Measurements from ENCODE around the gene TTC39B. TPM values are rescaled to one million over a fixed set of nuclear protein-coding genes. Genes with fewer than 3 reads are reported as not detected.
A peak's percentile ranks its signal among the peaks of the same experiment; 100 is the strongest.

Gene TTC39B
- total RNA-seq, 1 donor from 2014 or later, result 4.1 TPM

- no peak overlapping the region for H2AFZ ChIP-seq (replicated peaks)
- H3K4me1 Mint-ChIP-seq, result no peaks in the 10 kb centered on the region
- H3K27ac ChIP-seq, result no peak overlapping the region
- no peaks in the 10 kb centered on the region for H3K27me3 ChIP-seq
- peaks cover 20% of the 10 kb centered on the region for H3K9me3 Mint-ChIP-seq
- peaks cover 3% of the 10 kb centered on the region for H3F3A ChIP-seq (ENCODE audit: low read depth)
- H3K4me3 ChIP-seq, result no peak overlapping the region
- H3K27me3 Mint-ChIP-seq (ENCODE audit: insufficient read depth, low read depth), result peaks cover 2% of the 10 kb centered on the region
- DNase-seq (ENCODE audit: low spot score), result peak; percentile 45
- no peak overlapping the region for H3K4me3 Mint-ChIP-seq
- H3K9me3 ChIP-seq (ENCODE audit: low read depth), result no peaks in the 10 kb centered on the region
- no peak overlapping the region for H3K27ac Mint-ChIP-seq
- H3K4me2 ChIP-seq, result no peak overlapping the region
- peaks cover 14% of the 10 kb centered on the region for H3K4me1 ChIP-seq
- TF ChIP-seq EZH2phosphoT487 (IDR thresholded peaks at IDR 0.05) (no peak), CTCF (IDR thresholded peaks at IDR 0.05) (no peak), EZH2 (IDR thresholded peaks at IDR 0.05) (no peak)
- H3K36me3 Mint-ChIP-seq, result peaks cover 1% of the 10 kb centered on the region
- no peaks in the 10 kb centered on the region for H3K36me3 ChIP-seq
- no peak overlapping the region for H3K9ac ChIP-seq
- H3K79me2 ChIP-seq (ENCODE audit: low read depth), result no peaks in the 10 kb centered on the region
- H4K20me1 ChIP-seq (ENCODE audit: low read depth), result no peaks in the 10 kb centered on the region
Measured at GRCh38 chr9:15287309-15287708, 19.7 kb downstream of the TTC39B start.

- Histone ChIP-seq H4K20me1 (ENCODE audit: low read depth) (no peaks in the 10 kb centered on the region), H3K27me3 (no peaks in the 10 kb centered on the region), H3K27ac (no peak overlapping the region), H3F3A (ENCODE audit: low read depth) (peaks cover 3% of the 10 kb centered on the region), H3K79me2 (ENCODE audit: low read depth) (no peaks in the 10 kb centered on the region), H3K36me3 (no peaks in the 10 kb centered on the region), H3K4me2 (no peak overlapping the region), H3K4me1 (peaks cover 14% of the 10 kb centered on the region), H3K4me3 (no peak overlapping the region), H2AFZ (replicated peaks) (no peak overlapping the region), H3K9me3 (ENCODE audit: low read depth) (no peaks in the 10 kb centered on the region), H3K9ac (no peak overlapping the region)
- Mint-ChIP-seq H3K27me3 (ENCODE audit: insufficient read depth, low read depth) (peaks cover 2% of the 10 kb centered on the region), H3K36me3 (peaks cover 1% of the 10 kb centered on the region), H3K4me3 (no peak overlapping the region), H3K4me1 (no peaks in the 10 kb centered on the region), H3K27ac (no peak overlapping the region), H3K9me3 (peaks cover 20% of the 10 kb centered on the region)
- DNase-seq (ENCODE audit: low spot score), result no peak
- TF ChIP-seq EZH2phosphoT487 (IDR thresholded peaks at IDR 0.05), result no peak
- no peak for TF ChIP-seq EZH2 (IDR thresholded peaks at IDR 0.05)
- no peak for TF ChIP-seq CTCF (IDR thresholded peaks at IDR 0.05)
Measured at GRCh38 chr9:15286161-15286821, 20.7 kb downstream of the TTC39B start.

- Histone ChIP-seq H4K20me1 (ENCODE audit: low read depth) (no peaks in the 10 kb centered on the region), H3F3A (ENCODE audit: low read depth) (no peaks in the 10 kb centered on the region), H3K9ac (no peak overlapping the region), H3K36me3 (no peaks in the 10 kb centered on the region), H3K27me3 (no peaks in the 10 kb centered on the region), H3K4me2 (no peak overlapping the region), H3K9me3 (ENCODE audit: low read depth) (no peaks in the 10 kb centered on the region), H3K4me1 (peaks cover 3% of the 10 kb centered on the region), H3K27ac (no peak overlapping the region), H3K79me2 (ENCODE audit: low read depth) (no peaks in the 10 kb centered on the region), H3K4me3 (no peak overlapping the region), H2AFZ (replicated peaks) (no peak overlapping the region)
- Mint-ChIP-seq H3K9me3 (peaks cover 13% of the 10 kb centered on the region), H3K4me3 (no peak overlapping the region), H3K36me3 (no peaks in the 10 kb centered on the region), H3K4me1 (no peaks in the 10 kb centered on the region), H3K27me3 (ENCODE audit: insufficient read depth, low read depth) (no peaks in the 10 kb centered on the region), H3K27ac (no peak overlapping the region)
- no peak for DNase-seq (ENCODE audit: low spot score)
- no peak for TF ChIP-seq EZH2phosphoT487 (IDR thresholded peaks at IDR 0.05)
Measured at GRCh38 chr9:15282567-15283285, 24.3 kb downstream of the TTC39B start.

- no peak overlapping the region for H3K27ac ChIP-seq
- H3K4me3 ChIP-seq, result no peak overlapping the region
- Mint-ChIP-seq H3K27me3 (ENCODE audit: insufficient read depth, low read depth) (no peaks in the 10 kb centered on the region), H3K27ac (no peak overlapping the region), H3K9me3 (no peaks in the 10 kb centered on the region), H3K4me1 (no peaks in the 10 kb centered on the region), H3K4me3 (no peak overlapping the region), H3K36me3 (no peaks in the 10 kb centered on the region)
- no peaks in the 10 kb centered on the region for H4K20me1 ChIP-seq (ENCODE audit: low read depth)
- peak; percentile 9 for DNase-seq (ENCODE audit: low spot score)
- no peaks in the 10 kb centered on the region for H3K36me3 ChIP-seq
- no peak overlapping the region for H3K4me2 ChIP-seq
- no peaks in the 10 kb centered on the region for H3F3A ChIP-seq (ENCODE audit: low read depth)
- TF ChIP-seq EZH2phosphoT487 (IDR thresholded peaks at IDR 0.05), result no peak
- no peak for TF ChIP-seq EZH2 (IDR thresholded peaks at IDR 0.05)
- TF ChIP-seq CTCF (IDR thresholded peaks at IDR 0.05), result no peak
- H2AFZ ChIP-seq (replicated peaks), result no peak overlapping the region
- H3K79me2 ChIP-seq (ENCODE audit: low read depth), result no peaks in the 10 kb centered on the region
- H3K27me3 ChIP-seq, result no peaks in the 10 kb centered on the region
- H3K9ac ChIP-seq, result no peak overlapping the region
- no peaks in the 10 kb centered on the region for H3K9me3 ChIP-seq (ENCODE audit: low read depth)
- no peaks in the 10 kb centered on the region for H3K4me1 ChIP-seq
Measured at GRCh38 chr9:15280647-15281046, 26.4 kb downstream of the TTC39B start.

Data from neural progenitor cell (in vitro differentiated cells).